Right lobe of liver (tissue), 4 donors: Measurements from ENCODE around the gene PHKB.

Source experiments
- CTCF ChIP-seq, 4 donors: fragments of 200-600 bp in 3 of 4; fragments of 450-650 bp in 1 of 4; IDR thresholded peaks; one replicate each; pipeline versions ENCODE4 v1.5.1 to v1.8.0; 2016 to 2022; ENCODE audit warnings: antibody characterized with exemption in 4 of 4, mild to moderate bottlenecking in 2 of 4
- POLR2A ChIP-seq: fragments of 450-650 bp; IDR thresholded peaks from one replicate; pipeline ENCODE4 v1.6.1; 2017; ENCODE audit warnings: antibody characterized with exemption, mild to moderate bottlenecking
- donor health status: DM: no; HTN: no; CAD: no.
- donor health status: DM: no; HTN: no; CAD: no.
- donor health status: DM: no; HTN: yes; CAD: no.

- TF ChIP-seq CTCF (IDR thresholded peaks at IDR 0.05) (no peak), POLR2A (no peak)
Observed at GRCh38 chr16:47413041-47413440, 48.1 kb upstream of the PHKB start.
